ENCODE data around the gene DLG2.

DLG2 gene

DNA sequence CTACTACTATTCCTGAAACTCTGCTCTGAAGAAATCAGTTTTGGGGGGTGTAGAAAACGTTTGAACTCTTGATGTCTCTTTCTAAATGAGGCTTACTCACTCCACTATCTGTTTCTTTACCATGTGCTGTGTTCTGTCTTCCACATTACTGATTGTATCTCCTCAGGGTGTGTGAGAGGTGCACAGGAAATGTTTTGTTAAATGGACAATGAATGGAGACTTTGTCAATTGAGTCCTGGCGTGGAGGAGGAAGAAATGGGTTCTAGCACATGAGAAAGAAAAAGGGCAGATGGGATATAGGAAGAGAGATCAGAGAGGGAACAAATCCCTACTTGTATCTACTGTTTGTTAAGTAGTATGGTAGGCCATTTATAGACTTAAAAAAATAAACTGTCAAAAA, 1763.9 kb downstream of the DLG2 start:
- no peak for DNase-seq

GRCh38 chr11:83862691-83863090, 1764.5 kb downstream of the DLG2 start:
- no peak for DNase-seq

DNA sequence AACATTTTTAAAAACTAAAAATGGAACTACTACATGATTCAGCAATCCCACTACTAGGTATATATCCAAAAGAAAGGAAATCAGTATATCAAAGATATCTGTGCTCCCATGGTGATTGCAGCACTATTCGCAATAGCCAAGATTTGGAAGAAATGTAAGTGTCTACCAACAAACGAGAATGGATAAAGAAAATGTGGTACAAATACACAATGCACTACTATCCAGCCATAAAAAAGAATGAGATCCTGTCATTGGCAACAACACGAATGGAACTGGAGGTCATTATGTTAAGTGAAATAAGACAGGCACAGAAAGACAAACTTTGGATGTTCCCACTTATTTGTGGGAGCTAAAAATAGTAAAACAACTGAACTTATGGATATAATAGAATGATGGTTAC, 1765.1 kb downstream of the DLG2 start:
- no peak for DNase-seq

DNA sequence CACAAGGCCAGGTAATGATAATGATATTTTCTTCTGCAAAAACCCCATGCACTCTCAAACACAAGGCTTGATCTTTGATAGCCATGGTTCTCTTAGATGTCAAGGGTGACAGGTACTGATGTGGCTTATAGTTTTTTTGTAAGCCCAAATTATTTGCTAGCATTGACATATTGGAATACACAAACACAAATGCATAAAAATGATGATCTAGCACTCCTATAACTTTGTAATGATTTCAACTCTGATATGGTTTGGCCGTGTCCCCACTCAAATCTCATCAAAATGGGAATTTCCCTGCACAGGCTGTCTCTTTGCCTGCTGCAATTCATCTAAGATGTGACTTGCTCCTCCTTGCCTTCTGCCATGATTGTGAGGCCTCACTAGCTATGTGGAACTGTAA, 1768.5 kb downstream of the DLG2 start:
- DNase-seq, result no peak

- no peak for DNase-seq
Observed at GRCh38 chr11:83855237-83855636, 1771.9 kb downstream of the DLG2 start.

DNA sequence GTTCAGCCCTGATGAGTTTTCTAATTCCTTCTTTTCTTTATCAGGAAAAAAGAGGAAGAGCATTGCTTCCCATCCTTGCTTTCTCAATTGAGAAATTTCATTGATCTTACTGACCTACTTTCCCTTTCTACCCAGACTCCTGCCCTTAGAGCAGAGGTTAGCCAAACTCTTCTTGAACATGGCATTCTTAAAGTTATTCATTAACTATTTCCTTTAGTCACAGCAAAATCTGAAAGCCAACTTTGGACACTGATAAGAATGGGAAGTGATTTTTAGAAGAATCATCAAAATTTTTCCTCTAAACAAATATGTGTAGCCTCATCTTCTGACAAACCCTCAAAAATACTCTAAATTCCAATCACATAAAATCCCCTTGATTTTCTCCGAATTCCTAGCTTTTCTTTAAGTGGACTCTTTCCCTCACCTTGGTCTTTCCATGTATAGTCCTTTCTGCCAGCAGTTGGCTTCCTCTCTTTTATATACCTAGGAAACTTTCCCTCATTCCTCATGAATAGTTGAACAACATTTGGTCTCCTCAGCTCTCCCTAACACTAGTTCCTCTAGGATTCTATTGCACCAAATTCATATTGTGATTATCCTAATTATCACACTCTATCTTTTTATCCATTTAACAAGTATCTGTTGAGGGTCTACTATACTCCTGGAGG, 1774.2 kb downstream of the DLG2 start:
- DNase-seq, result peak; percentile 30

DNA sequence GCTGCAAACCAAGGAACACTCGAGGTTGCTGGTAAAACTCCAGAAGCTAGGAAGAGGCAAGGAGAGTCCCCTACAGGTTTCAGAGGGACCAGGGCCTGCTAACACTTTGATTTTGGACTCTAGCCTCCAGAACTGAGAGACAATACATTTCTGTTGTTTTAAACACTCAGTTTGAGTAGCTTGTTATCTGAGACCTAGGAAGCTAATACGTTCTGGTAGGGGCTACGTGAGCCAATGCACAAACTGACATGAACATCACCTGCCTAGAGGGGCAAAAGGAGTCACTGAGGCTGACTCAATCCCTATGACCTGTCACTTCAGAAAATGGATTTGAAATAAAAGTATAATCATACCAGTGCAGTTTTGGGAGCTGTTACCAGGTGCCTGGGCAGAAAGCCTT, 1775.1 kb downstream of the DLG2 start:
- no peak for DNase-seq

DNA sequence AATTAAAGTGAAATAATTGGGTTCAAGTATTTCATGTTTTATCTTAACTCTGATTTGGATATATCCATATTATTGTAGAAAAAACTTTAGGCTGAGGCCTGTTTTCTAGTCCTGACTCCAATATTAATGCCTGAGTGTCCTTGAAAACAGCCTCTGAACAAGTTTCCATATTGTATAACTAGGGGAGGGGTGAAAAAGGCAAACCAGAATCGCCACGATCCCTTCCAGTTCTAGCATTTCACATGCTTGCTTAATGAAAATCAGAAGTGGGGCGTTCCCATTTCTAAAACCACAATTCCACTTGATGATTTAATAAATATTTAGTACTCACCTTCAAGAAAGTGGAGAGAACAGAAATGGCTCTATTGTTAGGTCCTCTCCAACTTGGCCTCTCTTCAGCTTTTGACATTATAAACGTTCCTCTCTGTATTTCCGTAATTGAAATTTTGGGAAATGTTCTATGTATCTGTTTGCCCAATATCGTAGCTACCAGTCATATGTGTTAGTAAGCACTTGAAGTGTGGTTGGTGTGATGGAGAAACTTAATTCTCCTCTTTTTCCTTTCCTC, 1779.6 kb downstream of the DLG2 start:
- DNase-seq, result no peak

DNA sequence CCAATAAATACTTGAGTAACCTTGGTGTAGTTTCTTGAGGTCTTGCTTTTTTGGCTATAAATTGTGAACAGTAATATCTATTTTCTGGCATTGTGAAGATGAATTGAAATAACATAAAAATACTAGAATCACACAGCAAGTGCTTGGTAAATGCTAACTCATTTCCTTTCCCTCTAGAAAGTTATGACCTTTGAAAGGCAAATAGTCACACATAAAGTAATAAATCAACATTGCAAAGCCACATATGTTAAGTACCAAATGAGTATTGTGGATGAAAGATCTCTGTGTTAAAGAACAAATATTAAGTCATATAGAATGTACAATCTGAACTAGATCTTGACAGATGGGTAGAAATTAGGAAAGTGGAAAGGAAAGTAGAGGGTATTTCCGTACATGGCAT, 1781.3 kb downstream of the DLG2 start:
- DNase-seq, result no peak

DNA sequence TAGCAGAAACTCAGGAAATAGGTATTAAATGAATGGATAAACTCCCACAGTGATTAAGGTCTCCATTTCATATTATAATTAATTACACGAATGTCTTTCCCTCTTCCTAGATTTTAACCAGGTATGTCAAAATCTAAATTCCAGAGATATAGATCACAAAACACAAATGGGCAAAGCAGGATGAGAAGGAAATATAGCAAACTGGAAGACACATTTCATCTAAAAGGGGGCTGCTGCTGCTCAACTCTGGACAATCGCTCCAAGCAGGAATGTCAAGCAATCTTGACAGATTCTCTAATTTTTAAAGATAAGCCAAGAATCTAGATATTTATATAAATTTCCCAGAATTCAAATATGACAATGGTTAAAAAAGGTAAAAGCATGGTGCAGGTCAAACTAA, 1786.8 kb downstream of the DLG2 start:
- no peak for DNase-seq

GRCh38 chr11:83836883-83837654, 1790.1 kb downstream of the DLG2 start:
- DNase-seq, result peak; percentile 51

DNA sequence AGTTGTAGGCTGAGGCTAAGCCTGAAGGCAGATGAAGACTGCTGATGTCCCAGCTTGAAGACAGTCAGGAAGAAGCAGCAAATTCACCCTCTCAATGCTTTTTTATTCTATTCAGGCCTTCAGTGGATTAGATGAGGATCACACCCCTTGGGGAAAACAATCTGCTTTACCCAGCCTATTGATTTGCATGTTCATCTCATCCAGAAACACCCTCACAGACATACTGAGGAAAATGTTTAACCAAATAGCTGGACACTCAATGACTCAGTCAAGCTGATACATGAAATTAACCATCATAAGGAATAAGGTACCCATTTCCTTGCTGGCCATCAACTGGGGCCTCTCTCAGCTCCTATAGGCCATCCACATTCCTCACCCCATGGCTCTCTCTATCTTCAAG, 1791.1 kb downstream of the DLG2 start:
- DNase-seq, result no peak

DNA sequence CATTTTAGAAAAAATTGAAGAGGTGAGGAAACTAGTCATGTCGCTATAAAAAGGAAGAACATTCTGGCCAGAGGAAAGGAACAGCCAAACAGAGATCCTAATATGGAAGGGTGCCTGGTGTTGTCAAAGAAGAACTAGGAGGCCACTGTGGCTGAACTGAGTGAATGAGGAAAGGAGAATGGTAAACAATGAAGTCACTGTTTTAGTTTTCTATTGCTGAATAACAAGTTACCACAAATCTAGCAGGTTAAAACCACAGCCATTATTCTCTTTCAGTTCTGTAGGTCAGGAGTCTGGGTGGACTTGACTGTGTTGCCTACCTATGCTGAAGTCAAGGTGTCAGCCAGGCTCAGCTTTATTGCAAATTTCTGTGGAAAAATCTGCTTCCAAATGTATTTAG, 1791.7 kb downstream of the DLG2 start:
- peak; percentile 4 for DNase-seq

DNA sequence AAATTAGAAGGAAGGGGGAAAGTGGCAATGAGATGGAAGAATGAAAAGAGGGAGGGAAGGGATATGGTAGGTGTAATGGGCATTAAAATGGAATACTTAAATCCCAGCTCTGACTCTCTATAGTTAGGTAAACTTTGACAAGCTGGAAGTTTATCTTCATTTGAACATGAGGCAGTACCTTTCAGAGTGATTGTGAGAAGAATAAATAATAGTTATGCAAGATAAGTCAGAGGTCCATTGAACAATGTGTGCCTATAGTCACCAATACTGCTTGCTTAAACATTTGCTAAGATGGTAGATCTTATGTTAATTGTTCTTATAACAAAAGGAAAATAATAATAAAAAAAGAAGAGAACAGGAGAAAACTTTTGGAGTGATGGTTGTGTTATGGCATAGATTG, 1795.2 kb downstream of the DLG2 start:
- DNase-seq, result no peak

DNA sequence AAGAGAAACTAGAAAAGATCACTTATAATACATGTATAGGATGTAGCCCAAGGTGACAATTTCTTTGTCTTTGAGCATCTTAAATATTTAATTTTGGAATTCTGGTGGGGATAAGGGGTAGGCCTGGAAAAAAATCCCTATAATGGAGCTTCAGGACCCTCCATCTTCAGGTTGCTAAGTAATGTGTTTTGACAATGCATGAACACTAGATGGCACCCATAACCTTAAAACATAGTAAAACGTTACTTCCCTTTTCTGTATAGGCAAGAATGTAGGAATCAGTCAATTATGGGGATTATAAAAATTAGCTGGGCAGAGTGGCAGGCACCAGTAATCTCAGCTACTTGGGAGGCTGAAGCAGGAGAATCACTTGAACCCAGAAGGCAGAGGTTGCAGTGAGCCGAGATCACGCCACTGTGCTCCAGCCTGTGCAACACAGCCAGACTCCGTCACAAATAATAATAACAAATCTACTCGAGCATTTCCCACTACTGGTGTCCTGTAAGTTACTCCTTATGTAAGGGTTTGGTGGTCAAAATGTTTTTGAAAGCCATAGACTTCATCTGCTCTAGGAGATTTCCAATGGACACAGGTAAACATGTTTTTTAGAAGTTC, 1799.1 kb downstream of the DLG2 start:
- peak; percentile 31 for DNase-seq

- DNase-seq, result no peak
Observed at GRCh38 chr11:83827520-83827919, 1799.6 kb downstream of the DLG2 start.

DNA sequence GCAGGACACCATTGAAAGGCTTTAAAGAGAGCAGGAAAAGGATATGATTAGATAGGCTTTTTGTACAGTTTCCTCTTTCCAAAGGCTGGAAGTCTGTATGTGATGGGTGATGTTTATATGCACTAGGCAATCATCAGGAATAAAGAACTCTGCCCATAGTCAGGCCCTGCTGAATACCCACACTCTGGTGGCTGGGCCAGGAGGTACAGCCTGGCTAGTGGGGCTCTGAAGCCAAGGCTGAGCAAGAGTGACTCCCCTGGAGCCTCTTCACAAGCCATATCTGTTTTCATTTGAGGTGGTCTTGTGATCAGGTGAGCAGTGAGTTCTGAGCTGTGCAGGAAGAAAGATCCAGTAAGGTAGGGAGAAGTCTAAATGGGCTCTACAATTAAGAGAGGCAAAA, 1801.1 kb downstream of the DLG2 start:
- DNase-seq, result no peak

DNA sequence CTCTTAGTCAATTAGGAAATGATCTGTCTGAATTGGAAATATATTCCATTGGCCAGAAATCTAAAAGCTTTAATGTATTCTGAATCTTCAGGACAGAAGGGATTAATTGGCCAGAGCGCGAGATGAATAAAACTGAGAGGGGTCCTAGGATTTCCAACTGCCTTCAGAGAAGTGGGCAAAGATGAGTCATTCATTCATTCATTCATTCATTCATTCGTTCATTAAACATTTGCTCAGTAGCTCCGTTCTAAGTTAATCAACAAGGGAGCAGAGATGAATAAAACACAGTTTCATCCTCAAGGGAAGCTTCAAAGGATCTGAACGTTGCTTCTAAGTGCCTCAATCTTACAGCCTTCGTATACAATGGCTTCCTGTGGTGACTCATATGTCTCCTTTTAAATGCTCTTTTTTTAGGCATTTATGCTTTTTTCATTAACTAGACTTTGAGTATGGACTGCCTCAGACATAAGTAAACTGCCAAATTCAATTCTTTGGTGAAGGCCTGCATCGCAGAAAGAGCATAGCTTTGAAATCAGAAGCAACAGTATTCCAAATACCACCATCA, 1803.6 kb downstream of the DLG2 start:
- no peak for DNase-seq

DNA sequence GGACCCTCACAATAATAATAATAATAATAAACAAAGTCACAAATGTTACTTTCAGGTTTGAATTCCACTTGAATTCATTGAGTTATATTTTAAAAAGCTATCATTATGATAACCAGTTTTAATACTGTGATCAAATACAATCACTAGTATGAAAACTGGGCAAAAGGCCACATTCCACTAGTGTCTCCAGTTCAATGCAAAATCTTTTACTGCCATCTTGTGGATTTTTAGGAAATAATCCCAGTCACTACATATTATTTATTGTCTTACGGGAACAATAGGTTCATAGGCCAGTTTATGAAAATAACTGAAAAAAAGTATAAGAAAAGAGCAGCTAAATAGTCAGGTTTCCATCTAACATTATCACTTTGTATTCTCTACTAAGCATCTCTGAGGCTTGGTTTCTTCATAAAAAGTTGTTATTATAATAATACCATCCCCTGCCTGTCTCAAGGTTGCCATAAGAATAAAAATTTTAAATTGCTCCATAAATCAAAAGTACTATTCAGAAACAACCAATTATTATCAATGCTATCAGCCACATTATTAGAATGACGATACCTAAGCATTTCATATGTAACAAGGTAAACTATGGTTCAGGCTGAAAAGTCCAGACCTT, 1807.1 kb downstream of the DLG2 start:
- DNase-seq, result peak; percentile 36

GRCh38 chr11:83818349-83818748, 1808.8 kb downstream of the DLG2 start:
- no peak for DNase-seq

GRCh38 chr11:83816572-83817187, 1810.5 kb downstream of the DLG2 start:
- DNase-seq, result peak; percentile 18

- no peak for DNase-seq
Observed at GRCh38 chr11:83815736-83816135, 1811.4 kb downstream of the DLG2 start.

GRCh38 chr11:83813296-83813695, 1813.8 kb downstream of the DLG2 start:
- no peak for DNase-seq

All from kidney glomerular epithelial cell (primary cell).